HG02798 (cell line): ENCODE data around the gene SNX4.
"Not testable (repeated sequence)": the region's sequence is repeated elsewhere in the genome, so short reads cannot be mapped to it uniquely, and the experiment has no call there.

Experiments
- ATAC-seq: cut with Tn5 transposase; IDR thresholded peaks from one replicate; pipeline ENCODE4 v1.9.1; 2021; ENCODE audit warnings: mild to moderate bottlenecking; ENCODE audit not compliant: unreplicated experiment, poor library complexity

The SNX4 gene

GRCh38 chr3:125406070-125406469 lies 113.9 kb downstream of the SNX4 start:
- ATAC-seq, result no peak

- ATAC-seq, result not testable (repeated sequence)
These were observed 114.5 kb downstream of the SNX4 start for GRCh38 chr3:125405515-125405914.

GRCh38 chr3:125403789-125404188 lies 116.2 kb downstream of the SNX4 start:
- no peak for ATAC-seq

- ATAC-seq, result no peak
These were observed 117.4 kb downstream of the SNX4 start for GRCh38 chr3:125402639-125403038.

- no peak for ATAC-seq
These were observed 118.6 kb downstream of the SNX4 start for GRCh38 chr3:125401402-125401801.

- ATAC-seq, result no peak
These were observed 121.0 kb downstream of the SNX4 start for GRCh38 chr3:125398952-125399351.
